MM.1S (cell line): ENCODE data around the gene FYCO1.

ENCODE experiments used
- DNase-seq: peaks from one replicate; pipeline ENCODE4 v3.0.0-alpha.2; 2015
- H2AFZ ChIP-seq: fragments of 300-600 bp; sonication (generic); 2 replicates; pipeline ENCODE4 v1.6.0; 2016; ENCODE audit warnings: antibody characterized with exemption, low read length
- H3F3A ChIP-seq: fragments of 300-600 bp; sonication (generic); 2 replicates; pipeline ENCODE4 v1.6.1; 2016; ENCODE audit warnings: mild to moderate bottlenecking, antibody characterized with exemption, low read length, moderate library complexity, mixed read lengths; ENCODE audit not compliant: insufficient read depth
- H3K27ac ChIP-seq: fragments of 300-600 bp; sonication (generic); 2 replicates; pipeline ENCODE4 v1.5.1; 2016; ENCODE audit warnings: mild to moderate bottlenecking, low read length
- H3K27me3 ChIP-seq: fragments of 300-600 bp; sonication (generic); replicated peaks from 2 replicates; pipeline ENCODE4 v1.6.0; 2016; ENCODE audit warnings: low read length; ENCODE audit not compliant: insufficient read depth
- H3K36me3 ChIP-seq: fragments of 300-600 bp; sonication (generic); replicated peaks from 2 replicates; pipeline ENCODE4 v1.6.1; 2016; ENCODE audit warnings: mild to moderate bottlenecking, low read length, mixed read lengths; ENCODE audit not compliant: insufficient read depth
- H3K4me1 ChIP-seq: fragments of 300-600 bp; sonication (generic); 2 replicates; pipeline ENCODE4 v1.6.1; 2016; ENCODE audit warnings: low read length, mixed read lengths
- H3K4me2 ChIP-seq: fragments of 300-600 bp; sonication (generic); 2 replicates; pipeline ENCODE4 v1.6.0; 2016; ENCODE audit warnings: low read depth, low read length
- H3K4me3 ChIP-seq: fragments of 300-600 bp; sonication (generic); 2 replicates; pipeline ENCODE4 v1.5.1; 2016; ENCODE audit warnings: low read length, mixed read lengths
- H3K79me2 ChIP-seq: fragments of 300-600 bp; sonication (generic); 2 replicates; pipeline ENCODE4 v1.6.1; 2016; ENCODE audit warnings: mixed run types, low read length, mixed read lengths
- H3K9ac ChIP-seq: fragments of 300-600 bp; sonication (generic); 2 replicates; pipeline ENCODE4 v1.6.1; 2016; ENCODE audit warnings: low read length, mixed read lengths
- H3K9me2 ChIP-seq: fragments of 300-600 bp; sonication (generic); replicated peaks from 2 replicates; pipeline ENCODE4 v1.6.1; 2016; ENCODE audit warnings: mild to moderate bottlenecking, low read length, mixed read lengths; ENCODE audit not compliant: insufficient read depth
- H3K9me3 ChIP-seq: fragments of 300-600 bp; sonication (generic); replicated peaks from 2 replicates; pipeline ENCODE4 v1.6.1; 2016; ENCODE audit warnings: mild to moderate bottlenecking, low read length, mixed read lengths; ENCODE audit not compliant: insufficient read depth
- H4K20me1 ChIP-seq: fragments of 300-600 bp; sonication (generic); 2 replicates; pipeline ENCODE4 v1.6.1; 2016; ENCODE audit warnings: mild to moderate bottlenecking, low read length, moderate library complexity, mixed read lengths; ENCODE audit not compliant: insufficient read depth
- CTCF ChIP-seq: fragments of 300-600 bp; sonication (generic); IDR thresholded peaks from 2 replicates; pipeline ENCODE4 v1.5.1; 2016; ENCODE audit warnings: antibody characterized with exemption, low read length, mixed read lengths
- EZH2 ChIP-seq: fragments of 300-600 bp; sonication (generic); optimal IDR thresholded peaks from 2 replicates; pipeline ENCODE3; 2017; ENCODE audit warnings: low read depth, mild to moderate bottlenecking, antibody characterized with exemption, low read length, mixed read lengths
- EZH2phosphoT487 ChIP-seq: fragments of 300-600 bp; sonication (generic); IDR thresholded peaks from 2 replicates; pipeline ENCODE4 v1.6.1; 2018; ENCODE audit warnings: antibody characterized with exemption, low read length

Gene FYCO1

DNA sequence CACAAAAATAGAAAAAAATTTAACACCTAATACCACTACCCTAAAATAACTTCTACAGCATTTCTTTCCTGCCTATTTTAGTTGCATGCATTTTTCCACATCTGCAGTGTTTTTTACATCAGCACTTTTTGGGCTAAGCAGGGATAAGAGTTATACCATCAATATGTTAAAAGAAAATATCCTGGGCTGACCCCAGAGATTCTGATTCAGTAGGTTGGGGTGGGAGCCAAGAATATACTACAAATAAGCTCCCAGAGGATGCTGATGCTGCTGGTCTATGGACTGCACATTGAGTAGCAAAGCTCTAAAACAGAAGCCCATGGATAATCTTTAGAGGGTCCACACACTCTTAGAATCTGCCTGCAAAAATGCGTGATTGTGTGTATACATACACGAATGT lies 14.8 kb downstream of the FYCO1 start:
- H3K9ac ChIP-seq = no peak overlapping the region
- no peak overlapping the region for H3K4me3 ChIP-seq
- no peaks in the 10 kb centered on the region for H3K27me3 ChIP-seq
- no peaks in the 10 kb centered on the region for H3K9me2 ChIP-seq
- peaks cover 47% of the 10 kb centered on the region for H3K4me1 ChIP-seq
- H4K20me1 ChIP-seq = no peaks in the 10 kb centered on the region
- H3K9me3 ChIP-seq = no peaks in the 10 kb centered on the region
- no peaks in the 10 kb centered on the region for H3K79me2 ChIP-seq
- H3F3A ChIP-seq = peaks cover 26% of the 10 kb centered on the region
- no peak overlapping the region for H2AFZ ChIP-seq
- H3K36me3 ChIP-seq = no peaks in the 10 kb centered on the region
- no peak overlapping the region for H3K27ac ChIP-seq
- no peak for DNase-seq
- H3K4me2 ChIP-seq = no peak overlapping the region
- TF ChIP-seq EZH2 (no peak), CTCF (no peak), EZH2phosphoT487 (no peak)

DNA sequence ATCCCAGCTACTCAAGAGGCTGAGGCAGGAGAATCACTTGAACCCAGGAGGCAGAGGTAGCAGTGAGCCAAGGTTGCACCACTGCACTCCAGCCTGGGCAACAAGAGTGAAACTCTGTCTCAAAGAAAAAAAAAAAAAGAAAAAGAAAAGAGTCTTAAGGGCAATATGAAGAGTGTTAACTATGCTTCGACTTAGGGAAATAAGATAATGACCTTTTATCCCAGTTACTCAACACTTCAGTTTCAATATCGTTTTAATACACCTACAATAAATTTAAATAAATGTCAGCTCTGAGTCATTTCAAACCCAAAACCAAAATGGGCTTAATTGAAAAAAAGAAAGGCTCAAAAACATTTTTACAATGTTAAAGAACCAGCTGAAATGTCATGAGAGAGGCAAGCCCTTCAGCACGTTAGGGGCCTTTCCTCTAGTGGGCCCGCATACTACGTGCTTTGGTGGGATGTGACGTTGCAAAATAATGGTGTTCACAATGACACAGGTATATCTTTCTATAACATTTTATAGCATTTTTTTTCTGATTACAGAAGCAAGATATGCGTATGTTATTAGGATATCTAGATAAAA lies 15.3 kb downstream of the FYCO1 start:
- no peak for DNase-seq
- no peaks in the 10 kb centered on the region for H3K9me2 ChIP-seq
- H3K4me2 ChIP-seq = no peak overlapping the region
- no peaks in the 10 kb centered on the region for H3K79me2 ChIP-seq
- H3K9ac ChIP-seq = no peak overlapping the region
- H4K20me1 ChIP-seq = no peaks in the 10 kb centered on the region
- H3K27ac ChIP-seq = no peak overlapping the region
- H3K4me3 ChIP-seq = no peak overlapping the region
- no peaks in the 10 kb centered on the region for H3K9me3 ChIP-seq
- H3K36me3 ChIP-seq = no peaks in the 10 kb centered on the region
- H3K27me3 ChIP-seq = no peaks in the 10 kb centered on the region
- H3F3A ChIP-seq = peaks cover 26% of the 10 kb centered on the region
- TF ChIP-seq EZH2phosphoT487 (no peak), CTCF (no peak), EZH2 (no peak)
- H2AFZ ChIP-seq = no peak overlapping the region
- peaks cover 50% of the 10 kb centered on the region for H3K4me1 ChIP-seq

DNA sequence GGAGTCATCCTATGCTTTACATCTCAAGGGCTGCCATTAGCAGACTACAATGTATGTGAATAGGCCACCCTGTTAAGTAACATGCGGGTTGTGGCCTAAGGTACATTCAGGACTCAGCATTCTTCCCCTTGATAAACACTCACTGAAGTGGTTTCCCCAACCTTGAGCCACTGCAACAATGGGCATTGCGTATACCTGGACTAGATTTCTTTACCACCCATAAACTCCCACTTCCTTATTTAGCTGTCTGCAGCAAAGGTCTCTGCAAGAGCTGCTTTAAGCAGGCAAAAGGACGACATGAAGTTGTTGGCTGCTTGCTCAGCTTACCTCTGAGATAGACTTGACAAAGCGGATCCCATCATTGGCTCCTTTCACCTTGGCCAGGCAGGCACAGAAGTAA lies 16.2 kb downstream of the FYCO1 start:
- Histone ChIP-seq H3K36me3 (no peaks in the 10 kb centered on the region), H2AFZ (no peak overlapping the region), H3K79me2 (no peaks in the 10 kb centered on the region), H4K20me1 (no peaks in the 10 kb centered on the region), H3K9me2 (no peaks in the 10 kb centered on the region), H3K9me3 (no peaks in the 10 kb centered on the region), H3K4me1 (peaks cover 50% of the 10 kb centered on the region), H3K4me2 (peak overlapping the region; percentile 12; the same call in 1 of the 2 replicates), H3K9ac (no peak overlapping the region), H3F3A (peaks cover 26% of the 10 kb centered on the region), H3K27me3 (no peaks in the 10 kb centered on the region), H3K4me3 (no peak overlapping the region), H3K27ac (peak overlapping the region; percentile 31; the same call in 1 of the 2 replicates)
- peak; percentile 54 for DNase-seq
- no peak for TF ChIP-seq EZH2phosphoT487
- no peak for TF ChIP-seq EZH2
- no peak for TF ChIP-seq CTCF
